ENCODE results near the gene IL9.

The IL9 gene

GRCh38 chr5:135921388-135921787, 25.7 kb upstream of the IL9 start:
- Histone ChIP-seq H3K79me2 (no peaks in the 10 kb centered on the region), H3K9ac (no peak overlapping the region), H3K4me3 (ENCODE audit: low read depth, low read length) (no peak overlapping the region), H3K9me3 (ENCODE audit: control insufficient read depth, low read length) (no peaks in the 10 kb centered on the region), H3K27me3 (ENCODE audit: control insufficient read depth, insufficient read depth, low read length) (no peaks in the 10 kb centered on the region), H3K36me3 (ENCODE audit: control insufficient read depth, insufficient read depth, low read length) (no peaks in the 10 kb centered on the region), H3K4me2 (ENCODE audit: low read length) (no peak overlapping the region), H3K27ac (no peak overlapping the region), H2AFZ (no peak overlapping the region), H3K4me1 (no peaks in the 10 kb centered on the region)
- no peak for TF ChIP-seq CTCF (IDR thresholded peaks at IDR 0.05)

- Histone ChIP-seq H3K36me3 (ENCODE audit: control insufficient read depth, insufficient read depth, low read length) (no peaks in the 10 kb centered on the region), H3K4me3 (ENCODE audit: low read depth, low read length) (no peak overlapping the region), H3K4me2 (ENCODE audit: low read length) (no peak overlapping the region), H3K9ac (no peak overlapping the region), H3K27ac (no peak overlapping the region), H3K9me3 (ENCODE audit: control insufficient read depth, low read length) (no peaks in the 10 kb centered on the region), H2AFZ (no peak overlapping the region), H3K79me2 (no peaks in the 10 kb centered on the region), H3K4me1 (no peaks in the 10 kb centered on the region), H3K27me3 (ENCODE audit: control insufficient read depth, insufficient read depth, low read length) (no peaks in the 10 kb centered on the region)
- no peak for TF ChIP-seq CTCF (IDR thresholded peaks at IDR 0.05)
These were observed 24.6 kb upstream of the IL9 start for GRCh38 chr5:135920199-135920598.

- H3K27me3 ChIP-seq (ENCODE audit: control insufficient read depth, insufficient read depth, low read length): no peaks in the 10 kb centered on the region
- TF ChIP-seq CTCF (IDR thresholded peaks at IDR 0.05): no peak
- H3K9ac ChIP-seq: no peak overlapping the region
- no peak overlapping the region for H3K4me2 ChIP-seq (ENCODE audit: low read length)
- H3K4me3 ChIP-seq (ENCODE audit: low read depth, low read length): no peak overlapping the region
- H3K79me2 ChIP-seq: no peaks in the 10 kb centered on the region
- no peaks in the 10 kb centered on the region for H3K9me3 ChIP-seq (ENCODE audit: control insufficient read depth, low read length)
- no peaks in the 10 kb centered on the region for H3K36me3 ChIP-seq (ENCODE audit: control insufficient read depth, insufficient read depth, low read length)
- no peak overlapping the region for H2AFZ ChIP-seq
- no peak overlapping the region for H3K27ac ChIP-seq
- H3K4me1 ChIP-seq: no peaks in the 10 kb centered on the region
These were observed 21.1 kb upstream of the IL9 start for GRCh38 chr5:135916638-135917263.

GRCh38 chr5:135915466-135916001, 19.9 kb upstream of the IL9 start:
- H3K79me2 ChIP-seq: no peaks in the 10 kb centered on the region
- no peak for TF ChIP-seq CTCF (IDR thresholded peaks at IDR 0.05)
- no peaks in the 10 kb centered on the region for H3K36me3 ChIP-seq (ENCODE audit: control insufficient read depth, insufficient read depth, low read length)
- H3K9me3 ChIP-seq (ENCODE audit: control insufficient read depth, low read length): no peaks in the 10 kb centered on the region
- H3K4me1 ChIP-seq: no peaks in the 10 kb centered on the region
- no peak overlapping the region for H2AFZ ChIP-seq
- H3K4me3 ChIP-seq (ENCODE audit: low read depth, low read length): no peak overlapping the region
- no peaks in the 10 kb centered on the region for H3K27me3 ChIP-seq (ENCODE audit: control insufficient read depth, insufficient read depth, low read length)
- H3K4me2 ChIP-seq (ENCODE audit: low read length): no peak overlapping the region
- no peak overlapping the region for H3K9ac ChIP-seq
- H3K27ac ChIP-seq: no peak overlapping the region
